NOMO-1 treated with dmso at 0.1 percent for 144 hours (cell line): Measurements from ENCODE around the gene ISY1.
A peak's percentile ranks its signal among the peaks of the same experiment; 100 is the strongest.
"Not testable (repeated sequence)": the region's sequence is repeated elsewhere in the genome, so short reads cannot be mapped to it uniquely, and the experiment has no call there.

Experiments
- DNase-seq: peaks from one replicate; lab custom pipeline; 2025; ENCODE audit not compliant: unreplicated experiment; lab: John Stamatoyannopoulos, UW

The ISY1 gene

GRCh38 chr3:129160891-129161859 lies at the start of gene ISY1:
Gene ISY1, minus strand, starts transcription at chr3:129161063. Its CDS starts 88 bp downstream, at chr3:129160975.
- DNase-seq, result peak; percentile 99

GRCh38 chr3:129207479-129207878 lies 46.6 kb upstream of the ISY1 start:
- no peak for DNase-seq

- no peak for DNase-seq
These were observed 44.4 kb upstream of the ISY1 start for GRCh38 chr3:129205109-129205832.

GRCh38 chr3:129204473-129204872 lies 43.6 kb upstream of the ISY1 start:
- no peak for DNase-seq

- no peak for DNase-seq
These were observed 38.5 kb upstream of the ISY1 start for GRCh38 chr3:129199366-129199765.

GRCh38 chr3:129197321-129197720 lies 36.5 kb upstream of the ISY1 start:
- no peak for DNase-seq

- DNase-seq, result no peak
These were observed 35.7 kb upstream of the ISY1 start for GRCh38 chr3:129196601-129197000.

- DNase-seq, result peak; percentile 47
These were observed 34.9 kb upstream of the ISY1 start for GRCh38 chr3:129195731-129196256.

- DNase-seq, result not testable (repeated sequence)
These were observed 28.9 kb upstream of the ISY1 start for GRCh38 chr3:129189793-129190192.

GRCh38 chr3:129187857-129188256 lies 27.0 kb upstream of the ISY1 start:
- no peak for DNase-seq

GRCh38 chr3:129185783-129186182 lies 24.9 kb upstream of the ISY1 start:
- no peak for DNase-seq

GRCh38 chr3:129184784-129185542 lies 24.1 kb upstream of the ISY1 start:
- DNase-seq, result not testable (repeated sequence)

GRCh38 chr3:129184396-129184657 lies 23.5 kb upstream of the ISY1 start:
- DNase-seq, result no peak

- DNase-seq, result peak; percentile 99
These were observed 22.9 kb upstream of the ISY1 start, which contains the start of gene CNBP for GRCh38 chr3:129183569-129184395. Gene CNBP, minus strand, starts transcription at chr3:129183896. Its CDS starts 12,139 bp downstream, at chr3:129171757.

GRCh38 chr3:129182390-129183185 lies 21.7 kb upstream of the ISY1 start:
- no peak for DNase-seq

GRCh38 chr3:129181819-129182218 lies 21.0 kb upstream of the ISY1 start:
- no peak for DNase-seq

GRCh38 chr3:129180461-129180860 lies 19.6 kb upstream of the ISY1 start:
- DNase-seq, result no peak

- DNase-seq, result no peak
These were observed 15.2 kb upstream of the ISY1 start for GRCh38 chr3:129176051-129176450.

- no peak for DNase-seq
These were observed 12.9 kb upstream of the ISY1 start for GRCh38 chr3:129173725-129174124.
